Sigmoid colon (tissue), 4 donors: ENCODE results near the gene ABLIM2.

ENCODE experiments used
- EP300 ChIP-seq, 4 donors: sonication (generic); formaldehyde crosslinking; IDR thresholded peaks; one replicate each; pipeline ENCODE4 v1.6.1; 2017; ENCODE audit warnings: antibody characterized with exemption in 4 of 4
- POLR2A ChIP-seq, 2 donors: fragments of 450-650 bp; IDR thresholded peaks; one replicate each; pipeline ENCODE4 v1.6.1; 2016; ENCODE audit warnings: antibody characterized with exemption in 2 of 2, mild to moderate bottlenecking in 2 of 2, moderate library complexity in 2 of 2
- POLR2AphosphoS5 ChIP-seq, 4 donors: sonication (generic); formaldehyde crosslinking; IDR thresholded peaks; one replicate each; pipeline ENCODE4 v1.6.1; 2017; ENCODE audit warnings: antibody characterized with exemption in 4 of 4
- TF ChIP-seq, protein P1 (sequence below), 4 experiments: fragments of 450-650 bp in 3 of 4; fragments of 200-600 bp in 1 of 4; IDR thresholded peaks; one replicate each; pipeline ENCODE4 v1.5.1; 2016 to 2019; ENCODE audit warnings: antibody characterized with exemption in 4 of 4, mild to moderate bottlenecking in 3 of 4, moderate library complexity in 2 of 4

DNA sequence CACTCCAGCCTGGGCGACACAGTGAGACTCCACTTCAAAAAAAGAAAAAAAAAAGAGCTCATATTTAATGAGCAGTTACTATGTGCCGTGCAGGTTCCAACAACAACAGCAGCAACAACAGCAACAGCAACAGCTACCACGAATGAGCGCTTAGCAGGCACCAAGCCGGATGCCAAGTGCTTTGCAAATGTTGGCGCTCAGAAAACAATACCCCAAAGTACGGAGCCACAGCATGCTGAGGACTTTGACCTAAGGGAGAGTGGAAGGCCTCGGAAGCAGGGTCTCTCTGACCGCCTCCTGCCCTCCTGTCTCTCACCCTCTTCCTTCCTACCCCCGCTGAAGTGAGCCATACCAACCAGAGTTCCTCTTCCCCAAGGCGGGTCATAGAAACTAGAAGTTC, 116.7 kb downstream of the ABLIM2 start:
- TF ChIP-seq, protein P1, sequence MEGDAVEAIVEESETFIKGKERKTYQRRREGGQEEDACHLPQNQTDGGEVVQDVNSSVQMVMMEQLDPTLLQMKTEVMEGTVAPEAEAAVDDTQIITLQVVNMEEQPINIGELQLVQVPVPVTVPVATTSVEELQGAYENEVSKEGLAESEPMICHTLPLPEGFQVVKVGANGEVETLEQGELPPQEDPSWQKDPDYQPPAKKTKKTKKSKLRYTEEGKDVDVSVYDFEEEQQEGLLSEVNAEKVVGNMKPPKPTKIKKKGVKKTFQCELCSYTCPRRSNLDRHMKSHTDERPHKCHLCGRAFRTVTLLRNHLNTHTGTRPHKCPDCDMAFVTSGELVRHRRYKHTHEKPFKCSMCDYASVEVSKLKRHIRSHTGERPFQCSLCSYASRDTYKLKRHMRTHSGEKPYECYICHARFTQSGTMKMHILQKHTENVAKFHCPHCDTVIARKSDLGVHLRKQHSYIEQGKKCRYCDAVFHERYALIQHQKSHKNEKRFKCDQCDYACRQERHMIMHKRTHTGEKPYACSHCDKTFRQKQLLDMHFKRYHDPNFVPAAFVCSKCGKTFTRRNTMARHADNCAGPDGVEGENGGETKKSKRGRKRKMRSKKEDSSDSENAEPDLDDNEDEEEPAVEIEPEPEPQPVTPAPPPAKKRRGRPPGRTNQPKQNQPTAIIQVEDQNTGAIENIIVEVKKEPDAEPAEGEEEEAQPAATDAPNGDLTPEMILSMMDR (IDR thresholded peaks at IDR 0.05) = no peak
- no peak for TF ChIP-seq POLR2A (IDR thresholded peaks at IDR 0.05)
- no peak for TF ChIP-seq POLR2AphosphoS5 (IDR thresholded peaks at IDR 0.05)
- TF ChIP-seq EP300 (IDR thresholded peaks at IDR 0.05) = no peak
